HEK293 (cell line): ENCODE measurements around the gene RGS5.

Experiments
- MYNN ChIP-seq: fragments of 450-650 bp; formaldehyde crosslinking; IDR thresholded peaks from 2 replicates; pipeline ENCODE4 v1.5.1; 2016; ENCODE audit warnings: missing biosample characterization, missing genetic modification characterization, borderline replicate concordance
- TRIM28 ChIP-seq: IDR thresholded peaks from 2 replicates; pipeline ENCODE4 v1.6.1; 2011; ENCODE audit warnings: low read length, control low read depth, borderline replicate concordance
- ZBTB17 ChIP-seq: fragments of 450-650 bp; formaldehyde crosslinking; IDR thresholded peaks from 2 replicates; pipeline ENCODE4 v1.5.1; 2016; ENCODE audit warnings: missing biosample characterization, missing genetic modification characterization
- ZFP3 ChIP-seq: fragments of 450-650 bp; formaldehyde crosslinking; IDR thresholded peaks from 2 replicates; pipeline ENCODE4 v1.5.1; 2016; ENCODE audit warnings: low read depth, missing biosample characterization, missing genetic modification characterization
- ZNF121 ChIP-seq: fragments of 450-650 bp; formaldehyde crosslinking; IDR thresholded peaks from 2 replicates; pipeline ENCODE4 v1.5.1; 2016; ENCODE audit warnings: missing biosample characterization, missing genetic modification characterization
- ZNF629 ChIP-seq: fragments of 450-650 bp; formaldehyde crosslinking; IDR thresholded peaks from 2 replicates; pipeline ENCODE4 v1.5.1; 2017; ENCODE audit warnings: missing biosample characterization, missing genetic modification characterization
- TF ChIP-seq, protein P1 (sequence below): fragments of 450-650 bp; formaldehyde crosslinking; IDR thresholded peaks from 2 replicates; pipeline ENCODE4 v1.5.1; 2016; ENCODE audit warnings: missing biosample characterization, missing genetic modification characterization
- TF ChIP-seq, protein P2 (sequence below): fragments of 450-650 bp; formaldehyde crosslinking; conservative IDR thresholded peaks from 2 replicates; pipeline ENCODE4 v1.5.1; 2016; ENCODE audit warnings: low read depth, missing biosample characterization, missing genetic modification characterization
- TF ChIP-seq, protein P3 (sequence below): fragments of 450-650 bp; formaldehyde crosslinking; IDR thresholded peaks from 2 replicates; pipeline ENCODE4 v1.5.1; 2016; ENCODE audit warnings: missing biosample characterization, missing genetic modification characterization, low read depth

DNA sequence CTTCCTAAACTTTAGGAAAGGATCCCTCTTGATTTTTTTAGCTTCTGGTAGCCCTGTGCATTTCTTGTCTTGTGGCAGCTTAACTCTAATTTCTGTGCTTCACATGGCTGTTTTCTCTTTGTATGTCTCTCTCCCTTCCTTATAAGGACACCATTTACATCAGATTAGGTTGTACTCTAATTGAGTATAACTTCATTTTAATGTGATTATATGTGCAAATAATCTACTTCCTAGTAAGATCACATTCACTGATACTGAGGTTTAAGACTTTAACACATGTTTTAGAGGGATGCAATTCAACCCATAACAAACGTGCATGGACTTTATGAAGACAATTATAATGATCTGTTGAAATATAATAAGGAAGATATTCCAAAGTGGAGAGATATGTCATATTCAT lies 86.8 kb downstream of the RGS5 start:
- TF ChIP-seq, protein P1, sequence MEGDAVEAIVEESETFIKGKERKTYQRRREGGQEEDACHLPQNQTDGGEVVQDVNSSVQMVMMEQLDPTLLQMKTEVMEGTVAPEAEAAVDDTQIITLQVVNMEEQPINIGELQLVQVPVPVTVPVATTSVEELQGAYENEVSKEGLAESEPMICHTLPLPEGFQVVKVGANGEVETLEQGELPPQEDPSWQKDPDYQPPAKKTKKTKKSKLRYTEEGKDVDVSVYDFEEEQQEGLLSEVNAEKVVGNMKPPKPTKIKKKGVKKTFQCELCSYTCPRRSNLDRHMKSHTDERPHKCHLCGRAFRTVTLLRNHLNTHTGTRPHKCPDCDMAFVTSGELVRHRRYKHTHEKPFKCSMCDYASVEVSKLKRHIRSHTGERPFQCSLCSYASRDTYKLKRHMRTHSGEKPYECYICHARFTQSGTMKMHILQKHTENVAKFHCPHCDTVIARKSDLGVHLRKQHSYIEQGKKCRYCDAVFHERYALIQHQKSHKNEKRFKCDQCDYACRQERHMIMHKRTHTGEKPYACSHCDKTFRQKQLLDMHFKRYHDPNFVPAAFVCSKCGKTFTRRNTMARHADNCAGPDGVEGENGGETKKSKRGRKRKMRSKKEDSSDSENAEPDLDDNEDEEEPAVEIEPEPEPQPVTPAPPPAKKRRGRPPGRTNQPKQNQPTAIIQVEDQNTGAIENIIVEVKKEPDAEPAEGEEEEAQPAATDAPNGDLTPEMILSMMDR (tag by site-specific recombination), result no peak
- TF ChIP-seq ZNF121 (tag by site-specific recombination) (no peak), TRIM28 (no peak), ZBTB17 (tag by site-specific recombination) (no peak), ZFP3 (tag by site-specific recombination) (no peak), MYNN (no peak), ZNF629 (tag by site-specific recombination) (no peak)
- TF ChIP-seq, protein P2, sequence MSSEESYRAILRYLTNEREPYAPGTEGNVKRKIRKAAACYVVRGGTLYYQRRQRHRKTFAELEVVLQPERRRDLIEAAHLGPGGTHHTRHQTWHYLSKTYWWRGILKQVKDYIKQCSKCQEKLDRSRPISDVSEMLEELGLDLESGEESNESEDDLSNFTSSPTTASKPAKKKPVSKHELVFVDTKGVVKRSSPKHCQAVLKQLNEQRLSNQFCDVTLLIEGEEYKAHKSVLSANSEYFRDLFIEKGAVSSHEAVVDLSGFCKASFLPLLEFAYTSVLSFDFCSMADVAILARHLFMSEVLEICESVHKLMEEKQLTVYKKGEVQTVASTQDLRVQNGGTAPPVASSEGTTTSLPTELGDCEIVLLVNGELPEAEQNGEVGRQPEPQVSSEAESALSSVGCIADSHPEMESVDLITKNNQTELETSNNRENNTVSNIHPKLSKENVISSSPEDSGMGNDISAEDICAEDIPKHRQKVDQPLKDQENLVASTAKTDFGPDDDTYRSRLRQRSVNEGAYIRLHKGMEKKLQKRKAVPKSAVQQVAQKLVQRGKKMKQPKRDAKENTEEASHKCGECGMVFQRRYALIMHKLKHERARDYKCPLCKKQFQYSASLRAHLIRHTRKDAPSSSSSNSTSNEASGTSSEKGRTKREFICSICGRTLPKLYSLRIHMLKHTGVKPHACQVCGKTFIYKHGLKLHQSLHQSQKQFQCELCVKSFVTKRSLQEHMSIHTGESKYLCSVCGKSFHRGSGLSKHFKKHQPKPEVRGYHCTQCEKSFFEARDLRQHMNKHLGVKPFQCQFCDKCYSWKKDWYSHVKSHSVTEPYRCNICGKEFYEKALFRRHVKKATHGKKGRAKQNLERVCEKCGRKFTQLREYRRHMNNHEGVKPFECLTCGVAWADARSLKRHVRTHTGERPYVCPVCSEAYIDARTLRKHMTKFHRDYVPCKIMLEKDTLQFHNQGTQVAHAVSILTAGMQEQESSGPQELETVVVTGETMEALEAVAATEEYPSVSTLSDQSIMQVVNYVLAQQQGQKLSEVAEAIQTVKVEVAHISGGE (tag by site-specific recombination), result no peak
- TF ChIP-seq, protein P3, sequence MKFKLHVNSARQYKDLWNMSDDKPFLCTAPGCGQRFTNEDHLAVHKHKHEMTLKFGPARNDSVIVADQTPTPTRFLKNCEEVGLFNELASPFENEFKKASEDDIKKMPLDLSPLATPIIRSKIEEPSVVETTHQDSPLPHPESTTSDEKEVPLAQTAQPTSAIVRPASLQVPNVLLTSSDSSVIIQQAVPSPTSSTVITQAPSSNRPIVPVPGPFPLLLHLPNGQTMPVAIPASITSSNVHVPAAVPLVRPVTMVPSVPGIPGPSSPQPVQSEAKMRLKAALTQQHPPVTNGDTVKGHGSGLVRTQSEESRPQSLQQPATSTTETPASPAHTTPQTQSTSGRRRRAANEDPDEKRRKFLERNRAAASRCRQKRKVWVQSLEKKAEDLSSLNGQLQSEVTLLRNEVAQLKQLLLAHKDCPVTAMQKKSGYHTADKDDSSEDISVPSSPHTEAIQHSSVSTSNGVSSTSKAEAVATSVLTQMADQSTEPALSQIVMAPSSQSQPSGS (tag by site-specific recombination), result no peak
